HG03469 (cell line): ENCODE results near the gene NPBWR2.
A peak's percentile ranks its signal among the peaks of the same experiment; 100 is the strongest.

ENCODE experiments used
- ATAC-seq: cut with Tn5 transposase; IDR thresholded peaks from one replicate; pipeline ENCODE4 v1.9.1; 2021; ENCODE audit warnings: mild to moderate bottlenecking, moderate library complexity, moderate number of reproducible peaks; ENCODE audit not compliant: unreplicated experiment

Gene NPBWR2

DNA sequence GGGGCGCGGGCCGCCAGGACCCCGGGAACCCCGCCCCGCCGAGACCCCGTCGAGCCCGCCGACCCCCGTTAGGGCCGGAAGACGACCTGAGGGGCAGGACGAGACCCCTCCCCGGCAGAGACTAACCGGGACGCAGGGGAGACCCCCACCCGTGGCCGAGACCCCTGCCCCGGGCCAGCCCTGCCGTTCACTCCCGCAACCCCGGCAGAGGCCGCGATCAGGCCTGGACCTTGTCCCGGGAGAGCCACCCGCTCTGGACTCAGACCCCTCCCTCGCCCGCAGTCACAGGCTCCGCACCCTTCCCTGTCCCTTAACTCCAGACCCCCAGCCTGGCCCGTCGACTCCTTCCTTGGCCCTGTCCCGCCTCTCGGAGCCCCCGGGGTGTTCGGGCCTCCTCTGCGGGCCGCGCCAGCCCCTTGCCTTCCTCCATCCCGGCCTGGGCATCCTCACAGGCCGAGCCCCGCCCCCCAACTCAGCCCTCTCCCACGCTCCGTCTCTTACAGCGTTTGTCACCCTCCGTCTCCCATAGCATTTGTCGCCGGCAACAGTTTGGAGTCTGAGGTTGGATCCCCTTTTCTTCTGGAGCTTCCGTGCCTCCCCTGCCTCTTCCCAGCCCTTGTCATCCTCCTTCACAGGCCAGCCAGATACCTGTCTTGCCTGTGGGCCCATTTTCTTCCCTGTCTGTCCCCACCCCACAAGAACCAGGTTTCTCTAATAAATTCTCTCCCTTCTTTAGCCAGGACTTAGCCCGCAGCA is 43.8 kb downstream of the NPBWR2 start:
- no peak for ATAC-seq

- ATAC-seq = peak; percentile 38
Measured at GRCh38 chr20:64062596-64063388, 44.6 kb downstream of the NPBWR2 start, which contains the start of gene TCEA2. Gene TCEA2, plus strand, starts transcription at chr20:64063198. Its CDS starts 115 bp downstream, at chr20:64063313.

GRCh38 chr20:64062276-64062595 is 45.1 kb downstream of the NPBWR2 start:
- no peak for ATAC-seq

DNA sequence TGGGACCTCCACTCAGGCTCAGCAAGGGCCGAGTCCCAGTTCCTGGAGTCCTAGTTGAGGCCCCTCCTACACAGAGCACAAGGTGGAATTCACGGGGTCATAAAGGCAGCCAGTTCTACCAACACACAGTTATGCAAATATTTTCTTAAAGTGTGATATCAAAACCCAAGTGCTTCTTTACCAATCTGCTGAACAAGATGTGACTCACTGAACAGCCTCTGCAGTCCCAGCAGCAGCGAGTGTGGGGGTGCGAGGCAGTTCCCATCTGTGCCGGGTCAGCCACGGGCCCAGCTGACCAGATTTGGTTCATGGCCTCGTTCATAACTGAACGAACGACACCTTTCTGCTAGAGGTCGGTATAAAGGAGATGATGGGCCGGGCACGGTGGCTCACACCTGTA is 48.8 kb downstream of the NPBWR2 start:
- no peak for ATAC-seq

- ATAC-seq = no peak
Measured at GRCh38 chr20:64057628-64058498, 49.5 kb downstream of the NPBWR2 start.

DNA sequence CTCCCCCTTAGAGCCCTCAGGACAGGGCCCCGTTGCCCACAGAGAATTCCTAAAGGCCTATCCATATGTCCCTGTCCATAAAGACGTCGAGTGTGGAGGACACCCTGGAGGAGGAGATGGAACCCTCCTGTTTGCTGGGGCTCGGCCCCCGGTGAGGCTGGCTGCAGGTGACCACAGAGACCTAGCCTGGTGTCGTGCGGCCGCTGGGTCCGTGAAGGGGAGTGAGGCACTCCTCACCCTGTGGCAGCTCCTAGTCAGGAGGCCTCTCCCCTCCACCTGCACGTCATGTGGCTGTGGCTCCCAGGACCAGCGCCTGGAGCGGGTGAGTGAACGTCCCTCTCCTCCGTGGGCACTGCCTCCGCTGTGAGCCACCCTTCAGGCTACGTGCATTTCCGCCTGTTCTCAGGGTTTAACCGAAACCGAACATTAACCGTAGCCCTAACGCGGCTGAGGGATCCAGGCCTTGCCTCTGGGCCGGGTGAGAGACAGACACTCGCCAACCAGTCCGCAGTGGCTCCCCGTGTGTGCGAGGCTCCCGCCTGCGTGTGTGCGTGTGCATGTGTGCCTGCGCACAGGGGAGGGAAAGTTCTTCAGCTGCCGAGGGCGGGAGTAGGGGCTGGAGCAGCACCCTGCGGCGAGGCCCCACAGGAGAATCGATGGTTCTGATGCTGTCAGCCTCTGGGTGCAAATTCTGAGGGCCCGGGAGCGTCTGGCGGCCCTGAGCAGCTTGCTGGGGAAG is 50.3 kb downstream of the NPBWR2 start:
- ATAC-seq = no peak

- no peak for ATAC-seq
Measured at GRCh38 chr20:64056639-64056888, 50.8 kb downstream of the NPBWR2 start.

- ATAC-seq = no peak
Measured at GRCh38 chr20:64055893-64056638, 51.3 kb downstream of the NPBWR2 start.

DNA sequence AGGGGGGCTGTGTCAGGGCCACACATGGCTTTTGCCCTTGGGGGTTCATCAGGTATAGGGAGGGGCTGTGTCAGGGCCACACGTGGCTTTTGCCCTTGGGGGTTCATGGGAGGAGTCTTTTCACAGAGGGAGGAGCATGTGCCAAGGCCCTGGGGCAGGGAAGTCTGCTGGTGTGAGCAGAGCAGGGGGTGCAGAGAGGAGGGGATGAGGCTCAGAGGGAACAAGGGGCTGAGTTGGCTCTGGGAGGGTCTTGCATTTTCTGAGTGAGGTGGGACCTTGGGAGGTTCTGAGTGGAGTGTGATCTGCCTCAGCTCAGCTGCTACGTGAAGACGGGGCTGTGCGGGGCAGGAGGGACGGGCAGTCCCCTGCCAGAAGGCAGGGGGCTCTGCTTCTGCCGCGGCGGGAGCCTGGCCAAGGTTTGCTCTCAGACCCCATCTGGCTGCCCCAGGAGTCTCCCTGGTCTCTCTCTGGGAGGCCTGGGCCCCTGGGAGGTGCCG is 51.9 kb downstream of the NPBWR2 start:
- no peak for ATAC-seq

- ATAC-seq = no peak
Measured at GRCh38 chr20:64053841-64054661, 53.3 kb downstream of the NPBWR2 start.
